ENCODE measurements around the gene NEK9.

- TF ChIP-seq EZH2phosphoT487 (IDR thresholded peaks at IDR 0.05; ENCODE audit: borderline replicate concordance, low read length), result no peak
- TF ChIP-seq CTCF (conservative IDR thresholded peaks at IDR 0.05; ENCODE audit: low read depth, low read length), result no peak
- no peak for TF ChIP-seq EZH2 (IDR thresholded peaks at IDR 0.05; ENCODE audit: low read length, unreplicated experiment)
Measured at GRCh38 chr14:75095690-75096089, 31.2 kb downstream of the NEK9 start.
